22Rv1 (cell line): ENCODE data around the gene SLC3A2.

ENCODE experiments used
- ZFX ChIP-seq: fragments of 450-650 bp; IDR thresholded peaks from 2 replicates; pipeline ENCODE4 v1.6.1; 2017; ENCODE audit warnings: antibody characterized with exemption, borderline replicate concordance
- TF ChIP-seq, protein P1 (sequence below): fragments of 450-650 bp; IDR thresholded peaks from 2 replicates; pipeline ENCODE4 v1.5.1; 2017; ENCODE audit warnings: mild to moderate bottlenecking

- TF ChIP-seq, protein P1, sequence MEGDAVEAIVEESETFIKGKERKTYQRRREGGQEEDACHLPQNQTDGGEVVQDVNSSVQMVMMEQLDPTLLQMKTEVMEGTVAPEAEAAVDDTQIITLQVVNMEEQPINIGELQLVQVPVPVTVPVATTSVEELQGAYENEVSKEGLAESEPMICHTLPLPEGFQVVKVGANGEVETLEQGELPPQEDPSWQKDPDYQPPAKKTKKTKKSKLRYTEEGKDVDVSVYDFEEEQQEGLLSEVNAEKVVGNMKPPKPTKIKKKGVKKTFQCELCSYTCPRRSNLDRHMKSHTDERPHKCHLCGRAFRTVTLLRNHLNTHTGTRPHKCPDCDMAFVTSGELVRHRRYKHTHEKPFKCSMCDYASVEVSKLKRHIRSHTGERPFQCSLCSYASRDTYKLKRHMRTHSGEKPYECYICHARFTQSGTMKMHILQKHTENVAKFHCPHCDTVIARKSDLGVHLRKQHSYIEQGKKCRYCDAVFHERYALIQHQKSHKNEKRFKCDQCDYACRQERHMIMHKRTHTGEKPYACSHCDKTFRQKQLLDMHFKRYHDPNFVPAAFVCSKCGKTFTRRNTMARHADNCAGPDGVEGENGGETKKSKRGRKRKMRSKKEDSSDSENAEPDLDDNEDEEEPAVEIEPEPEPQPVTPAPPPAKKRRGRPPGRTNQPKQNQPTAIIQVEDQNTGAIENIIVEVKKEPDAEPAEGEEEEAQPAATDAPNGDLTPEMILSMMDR: no peak
- TF ChIP-seq ZFX: no peak
These were observed 30.7 kb downstream of the SLC3A2 start for GRCh38 chr11:62911137-62912130.
